Endometrial microvascular endothelial cells (primary cell): ENCODE data around the gene RGL3. TPM values are rescaled to one million over a fixed set of nuclear protein-coding genes. Genes with fewer than 3 reads are reported as not detected.
"Not testable (repeated sequence)": the region's sequence is repeated elsewhere in the genome, so short reads cannot be mapped to it uniquely, and the experiment has no call there.

Source experiments
- in situ Hi-C: cut with HindIII; loops from 2 replicates; pipeline ENCODE4 v1.10.0; 2017; ENCODE audit warnings: low sequenced_read_pairs, low pct_unique_long_range_greater_than_20kb; ENCODE audit errors: inconsistent ontology term
- total RNA-seq: library from RNA; depleted of rRNA; stranded (reverse); fragments of >200 nt; gene quantifications from one replicate; pipeline ENCODE4 v1.2.3, GENCODE V29; 2015; ENCODE audit errors: inconsistent ontology term

RGL3 gene
- total RNA-seq, 1 donor from 2014 or later = not detected

DNA sequence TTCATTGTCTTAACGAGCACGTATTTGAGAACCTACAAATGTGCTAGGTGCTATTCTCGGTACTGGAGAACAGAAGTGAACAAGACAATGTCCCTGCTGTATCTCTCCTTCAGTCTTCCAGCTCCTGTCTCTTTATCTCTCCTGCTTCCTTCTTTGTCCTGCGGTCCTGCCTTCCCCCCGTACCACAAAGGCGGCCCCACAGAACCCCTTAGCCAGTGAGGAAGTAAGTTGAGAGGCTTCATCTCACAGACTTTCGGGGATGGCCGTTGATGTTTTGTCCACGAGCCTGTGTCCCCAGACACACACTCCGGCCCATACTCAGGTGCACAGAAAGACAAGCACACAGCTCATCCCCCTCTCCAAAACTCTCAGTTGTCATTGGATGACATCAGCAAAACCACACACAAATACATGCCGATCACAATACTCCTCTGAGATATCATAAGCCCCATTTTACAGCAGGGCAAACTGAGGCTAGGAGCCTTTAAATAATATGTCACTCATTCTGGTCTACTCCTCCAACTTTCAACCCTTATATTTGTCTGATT lies 45.2 kb downstream of the RGL3 start:
- in situ Hi-C loops = no loop called here

DNA sequence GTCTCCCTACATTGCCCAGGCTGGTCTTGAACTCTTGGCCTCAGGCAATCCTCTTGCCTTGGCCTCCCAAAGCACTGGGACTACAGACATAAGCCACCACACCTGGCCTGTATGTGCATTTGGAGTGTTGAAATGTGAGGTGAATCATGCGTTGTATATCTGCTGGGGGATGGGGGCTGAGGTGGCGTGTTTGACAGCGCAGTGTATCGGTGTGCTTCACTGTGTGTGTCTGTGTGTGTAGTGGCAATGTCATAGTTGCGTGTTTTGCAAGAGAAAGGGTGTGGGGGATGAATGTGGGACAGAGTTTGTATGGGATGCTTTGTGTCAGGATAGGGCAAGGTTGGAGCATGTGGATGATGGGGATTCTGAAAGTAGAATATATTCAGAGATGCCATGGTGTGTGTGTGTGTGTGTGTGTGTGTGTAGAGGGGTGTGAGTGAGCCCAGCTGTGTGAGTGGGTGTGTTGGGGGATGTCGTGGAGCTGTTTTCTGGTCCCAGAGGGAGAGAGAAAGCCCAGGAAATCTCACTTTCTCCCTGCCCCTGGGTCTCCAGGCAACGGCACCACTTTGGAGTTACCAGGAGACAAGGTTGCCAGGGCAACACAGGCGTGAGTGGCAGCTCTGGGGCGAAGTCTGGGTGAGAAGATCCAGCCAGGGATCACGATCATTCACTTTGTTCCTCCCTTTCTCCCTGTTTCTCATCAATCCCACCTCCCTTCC lies 45.8 kb downstream of the RGL3 start:
- in situ Hi-C loops = no loop called here

DNA sequence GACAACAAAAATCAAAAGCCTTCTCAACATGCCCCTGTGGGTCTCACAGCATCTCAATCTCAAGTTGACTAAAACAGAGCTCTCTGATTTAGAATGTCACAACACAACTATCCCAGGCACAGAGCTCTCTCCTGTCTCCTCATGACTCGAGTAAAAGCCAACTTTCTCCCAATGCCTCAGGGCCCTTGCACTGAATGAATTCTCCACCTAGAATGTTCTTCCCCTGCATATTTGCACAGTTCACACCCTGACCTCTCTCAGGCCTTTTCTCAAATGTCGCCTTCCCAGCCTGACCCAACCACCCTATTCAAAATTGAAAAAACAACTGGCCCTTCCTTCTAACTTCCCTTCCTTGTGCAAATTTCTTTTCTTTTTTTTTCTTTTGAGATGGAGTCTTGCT lies 48.4 kb downstream of the RGL3 start:
- in situ Hi-C loops = no loop called here

DNA sequence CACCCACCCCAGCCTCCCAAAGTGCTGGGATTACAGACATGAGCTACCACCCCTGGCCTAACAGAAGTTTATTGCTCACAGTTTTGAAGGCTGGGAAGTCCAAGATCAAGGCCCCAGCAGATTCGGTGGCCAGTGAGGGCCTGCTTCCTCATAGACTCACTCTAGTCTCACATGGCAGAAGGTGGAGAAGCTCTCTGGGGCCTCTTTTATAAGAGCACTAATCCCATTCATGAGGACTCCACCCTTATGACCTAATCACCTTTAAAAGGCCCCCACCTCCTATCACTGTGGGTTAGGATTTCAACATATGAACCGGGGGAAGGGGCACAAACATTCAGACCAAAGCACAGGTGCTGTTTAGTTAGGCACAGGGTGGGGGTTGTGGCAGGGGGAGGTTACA lies 51.6 kb downstream of the RGL3 start:
- in situ Hi-C loops = no loop called here

DNA sequence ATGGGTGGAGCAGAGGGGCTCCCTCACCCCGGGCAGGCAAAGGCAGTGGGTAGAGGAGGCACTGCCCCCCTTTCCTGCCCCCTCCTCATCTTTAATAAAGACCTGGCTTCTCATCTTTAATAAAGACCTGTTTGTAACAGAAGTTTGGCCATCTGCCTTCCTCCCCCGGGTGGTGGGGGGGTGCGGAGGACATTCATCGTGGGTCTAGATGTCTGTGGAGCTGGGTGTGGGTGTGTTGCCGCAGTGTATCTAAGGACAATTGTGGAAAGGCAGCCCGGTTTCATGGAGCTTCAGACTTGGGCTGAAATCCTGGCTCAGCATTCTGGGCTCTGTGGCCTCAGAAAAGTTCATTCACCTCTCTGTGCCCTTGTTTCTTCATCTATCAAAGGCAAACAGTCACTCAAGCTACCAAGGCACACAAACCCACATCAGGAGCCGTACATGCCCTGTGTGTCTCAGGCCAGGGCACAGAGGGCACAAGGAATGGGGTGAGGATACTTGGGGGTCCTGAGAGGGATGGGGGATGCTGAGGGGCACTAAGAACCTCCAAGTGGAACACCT lies 53.5 kb downstream of the RGL3 start:
- in situ Hi-C loops = no loop called here

DNA sequence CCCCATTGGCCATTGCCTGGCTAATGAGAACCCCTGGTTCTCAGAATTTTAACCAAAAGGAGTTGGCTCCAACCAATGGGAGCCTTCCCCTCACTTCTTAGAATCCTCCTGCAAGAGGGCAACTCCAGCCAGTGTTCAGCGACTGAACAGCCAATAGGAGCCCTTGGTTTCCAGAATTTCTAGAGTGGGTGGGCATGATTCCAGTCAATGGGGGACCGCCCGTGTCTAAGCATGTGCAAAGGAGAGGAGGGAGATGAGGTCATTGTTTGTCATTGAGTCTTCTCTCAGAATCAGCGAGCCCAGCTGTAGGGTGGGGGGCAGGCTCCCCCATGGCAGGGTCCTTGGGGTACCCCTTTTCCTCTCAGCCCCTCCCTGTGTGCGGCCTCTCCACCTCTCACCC lies 54.2 kb downstream of the RGL3 start:
- in situ Hi-C loops = no loop called here

DNA sequence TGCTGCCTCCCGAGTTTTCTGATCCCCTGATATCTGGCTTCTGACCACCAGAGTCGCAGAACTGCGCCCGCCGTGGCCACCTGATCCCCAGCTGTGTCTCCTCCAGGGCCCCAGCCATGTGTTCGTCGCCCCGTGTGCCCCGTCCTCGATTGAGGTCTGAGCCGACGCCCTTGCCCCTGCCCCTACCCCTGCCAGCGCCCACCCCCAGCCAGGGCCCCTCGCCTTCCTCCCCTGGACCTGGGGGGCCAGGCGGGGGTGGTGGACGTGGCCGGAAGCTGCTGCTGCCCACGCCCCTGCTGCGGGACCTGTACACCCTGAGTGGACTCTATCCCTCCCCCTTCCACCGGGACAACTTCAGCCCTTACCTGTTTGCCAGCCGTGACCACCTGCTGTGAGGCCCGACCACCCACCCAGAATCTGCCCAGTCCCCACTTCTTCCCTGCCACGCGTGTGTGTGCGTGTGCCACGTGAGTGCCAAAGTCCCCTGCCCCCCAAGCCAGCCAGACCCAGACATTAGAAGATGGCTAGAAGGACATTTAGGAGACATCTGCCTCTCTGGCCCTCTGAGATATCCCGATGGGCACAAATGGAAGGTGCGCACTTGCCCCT lies 54.7 kb downstream of the RGL3 start:
- in situ Hi-C loops = no loop called here

DNA sequence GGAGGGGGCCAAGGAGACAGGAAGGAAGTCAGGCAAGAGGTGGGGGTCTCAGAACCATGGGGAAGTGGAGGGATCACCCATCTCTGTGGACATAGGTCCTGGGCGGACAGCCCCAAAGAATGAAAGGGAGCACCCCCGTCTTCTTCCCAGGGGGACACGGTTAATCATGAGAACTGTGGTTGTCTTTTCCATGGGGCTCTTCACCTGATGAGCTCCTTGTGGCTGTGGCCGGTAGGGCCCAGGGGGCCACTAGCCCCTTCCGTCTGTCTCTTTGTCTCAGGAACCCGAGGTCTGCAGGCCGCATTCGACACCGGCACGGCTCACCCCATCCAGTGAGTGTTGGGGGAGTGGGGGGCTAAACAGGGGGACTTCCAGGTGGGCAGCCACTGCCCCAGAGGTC lies 55.2 kb downstream of the RGL3 start:
- in situ Hi-C loops = no loop called here

DNA sequence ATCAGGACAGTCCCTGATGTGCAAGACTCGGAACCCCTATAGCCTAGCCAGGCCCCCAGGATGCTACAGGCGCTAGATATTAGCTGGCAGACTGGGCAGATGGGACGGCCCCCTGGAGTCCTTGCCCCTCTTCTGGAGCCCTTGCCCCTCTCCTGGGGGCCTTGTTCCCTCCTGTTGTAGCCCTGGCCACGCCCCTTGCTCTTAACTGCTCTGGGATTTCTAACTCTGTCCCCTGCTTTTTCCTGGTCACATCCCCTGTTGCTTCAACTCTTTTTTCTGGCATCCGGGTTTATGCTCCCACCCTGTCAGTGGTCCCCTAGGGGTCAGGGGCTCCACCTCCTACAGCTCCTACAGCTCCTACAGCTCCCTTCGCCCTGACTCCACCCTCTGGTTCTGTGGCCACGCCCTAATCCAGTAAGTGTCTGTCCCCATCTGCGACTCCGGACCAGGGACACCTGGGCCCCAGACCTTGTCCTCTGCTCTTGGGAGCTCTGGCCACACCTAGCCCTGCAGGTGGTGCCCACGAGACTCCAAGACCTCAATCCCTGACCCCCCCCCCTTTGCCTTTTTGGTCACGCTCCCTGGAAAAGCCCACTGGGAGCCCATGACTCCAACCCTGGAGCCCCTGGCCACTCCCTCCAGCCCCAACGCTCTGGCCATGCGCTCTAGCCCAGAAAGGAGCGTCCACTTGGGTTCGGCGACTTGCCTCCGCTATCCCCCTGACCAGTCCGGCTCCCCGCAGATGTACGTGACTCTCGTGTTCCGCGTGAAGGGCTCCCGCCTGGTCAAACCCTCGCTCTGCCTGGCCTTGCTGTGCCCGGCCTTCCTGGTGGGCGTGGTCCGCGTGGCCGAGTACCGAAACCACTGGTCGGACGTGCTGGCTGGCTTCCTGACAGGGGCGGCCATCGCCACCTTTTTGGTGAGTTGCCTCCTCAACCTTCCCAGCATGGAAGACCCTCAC lies 57.1 kb downstream of the RGL3 start:
- in situ Hi-C loops = no loop called here

DNA sequence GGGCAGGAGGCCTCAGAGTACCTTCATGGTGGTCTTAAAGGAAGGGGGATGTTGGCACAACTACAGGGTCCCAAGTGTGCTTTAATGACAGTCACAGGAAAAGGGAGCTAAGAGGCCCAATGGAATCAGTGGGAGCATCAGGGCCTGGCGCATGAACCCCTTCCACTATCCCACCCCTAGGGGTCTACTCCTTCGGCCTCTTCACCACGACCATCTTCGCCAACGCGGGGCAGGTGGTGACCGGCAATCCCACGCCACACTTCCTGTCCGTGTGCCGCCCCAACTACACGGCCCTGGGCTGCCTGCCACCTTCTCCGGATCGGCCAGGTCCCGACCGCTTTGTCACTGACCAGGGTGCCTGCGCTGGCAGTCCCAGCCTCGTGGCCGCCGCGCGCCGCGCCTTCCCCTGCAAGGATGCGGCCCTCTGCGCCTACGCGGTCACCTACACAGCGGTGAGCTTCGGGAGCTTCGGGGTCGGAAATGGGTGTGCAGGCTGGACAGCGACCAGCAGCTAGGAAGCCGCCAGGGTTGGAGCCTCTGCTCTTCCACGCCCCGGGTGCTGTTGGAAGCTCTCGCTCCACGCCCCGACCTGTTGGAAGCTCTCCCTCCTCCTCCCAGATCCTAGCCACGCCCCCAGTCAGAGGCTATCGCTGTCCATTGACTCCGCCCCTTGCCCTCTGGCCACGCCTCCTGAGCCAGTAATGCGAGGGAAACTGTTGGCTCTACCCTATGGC lies 57.9 kb downstream of the RGL3 start:
- in situ Hi-C loops = no loop called here

DNA sequence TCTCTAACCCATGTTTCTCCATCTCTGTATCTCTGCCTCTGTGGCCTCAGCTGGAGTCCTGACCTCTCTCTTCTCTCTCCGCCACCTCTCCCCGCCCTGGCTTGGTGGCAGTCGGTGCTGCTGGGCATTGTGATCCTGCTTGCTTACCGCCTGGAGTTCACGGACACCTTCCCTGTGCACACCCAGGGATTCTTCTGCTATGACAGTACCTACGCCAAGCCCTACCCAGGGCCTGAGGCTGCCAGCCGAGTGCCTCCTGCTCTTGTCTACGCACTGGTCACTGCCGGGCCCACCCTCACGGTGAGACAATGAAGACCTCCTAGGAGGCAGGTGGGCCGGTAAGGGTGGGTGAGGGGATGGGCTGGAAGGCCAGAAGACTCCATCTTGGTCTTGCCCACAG lies 59.7 kb downstream of the RGL3 start:
- in situ Hi-C loops = no loop called here

DNA sequence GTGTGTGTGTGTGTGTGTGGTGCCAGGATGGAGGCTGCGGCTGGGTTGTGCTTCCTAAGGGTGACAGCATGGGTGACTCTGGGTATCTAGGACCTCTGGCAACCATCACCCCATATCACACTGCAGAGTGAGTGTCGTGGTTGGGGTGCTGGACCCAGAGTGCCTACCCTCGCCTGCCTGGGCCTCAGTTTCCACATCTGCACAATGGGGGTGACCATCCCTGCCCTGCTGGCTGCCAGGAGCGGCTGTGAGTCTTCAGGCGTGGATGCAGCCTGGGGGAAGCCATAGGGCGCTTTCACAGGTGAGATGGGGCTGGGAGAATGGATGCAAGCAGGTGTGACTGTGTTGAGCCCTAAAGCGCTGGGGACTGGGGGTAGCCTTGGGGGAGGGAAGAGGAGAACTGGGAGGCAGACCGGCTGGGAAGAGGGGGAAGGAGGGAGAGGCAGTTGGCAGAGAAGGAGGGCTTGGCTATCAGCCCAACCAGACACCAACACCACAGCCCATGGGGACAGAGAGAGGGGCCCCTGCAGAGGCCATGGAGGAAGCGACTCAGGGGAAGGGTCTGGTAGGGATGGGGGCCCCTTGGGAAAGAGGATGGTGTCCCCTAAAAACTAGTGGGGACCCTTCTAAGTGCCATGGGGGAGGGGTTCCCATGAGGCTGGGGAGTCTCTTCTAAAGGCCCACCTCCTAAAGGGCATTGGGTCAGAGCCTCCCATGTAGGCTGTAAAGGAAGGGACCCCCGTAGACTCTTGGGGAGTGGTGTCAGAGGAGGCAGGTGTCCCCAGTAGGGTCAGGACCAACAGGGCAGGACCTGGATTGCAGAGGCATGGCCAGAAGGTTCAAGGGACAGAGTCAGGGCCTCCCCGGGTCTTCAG lies 62.2 kb downstream of the RGL3 start:
- in situ Hi-C loops = no loop called here

DNA sequence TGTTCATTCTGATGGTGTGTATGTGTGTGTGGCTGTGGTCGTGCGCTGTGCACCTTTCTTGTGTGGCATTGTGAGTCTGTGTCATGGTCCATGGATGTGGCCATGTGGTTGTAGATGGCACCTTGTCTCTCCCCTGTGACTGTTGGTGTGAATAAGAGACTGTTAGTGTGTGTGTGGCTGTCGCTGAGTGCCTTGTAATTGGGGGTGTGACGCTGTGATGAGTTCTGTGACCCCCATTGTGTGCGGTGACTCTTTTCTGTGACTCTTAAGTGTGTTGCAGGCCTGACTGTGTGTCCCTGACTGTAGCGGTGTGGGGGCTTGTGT lies 63.1 kb downstream of the RGL3 start:
- in situ Hi-C loops = no loop called here

DNA sequence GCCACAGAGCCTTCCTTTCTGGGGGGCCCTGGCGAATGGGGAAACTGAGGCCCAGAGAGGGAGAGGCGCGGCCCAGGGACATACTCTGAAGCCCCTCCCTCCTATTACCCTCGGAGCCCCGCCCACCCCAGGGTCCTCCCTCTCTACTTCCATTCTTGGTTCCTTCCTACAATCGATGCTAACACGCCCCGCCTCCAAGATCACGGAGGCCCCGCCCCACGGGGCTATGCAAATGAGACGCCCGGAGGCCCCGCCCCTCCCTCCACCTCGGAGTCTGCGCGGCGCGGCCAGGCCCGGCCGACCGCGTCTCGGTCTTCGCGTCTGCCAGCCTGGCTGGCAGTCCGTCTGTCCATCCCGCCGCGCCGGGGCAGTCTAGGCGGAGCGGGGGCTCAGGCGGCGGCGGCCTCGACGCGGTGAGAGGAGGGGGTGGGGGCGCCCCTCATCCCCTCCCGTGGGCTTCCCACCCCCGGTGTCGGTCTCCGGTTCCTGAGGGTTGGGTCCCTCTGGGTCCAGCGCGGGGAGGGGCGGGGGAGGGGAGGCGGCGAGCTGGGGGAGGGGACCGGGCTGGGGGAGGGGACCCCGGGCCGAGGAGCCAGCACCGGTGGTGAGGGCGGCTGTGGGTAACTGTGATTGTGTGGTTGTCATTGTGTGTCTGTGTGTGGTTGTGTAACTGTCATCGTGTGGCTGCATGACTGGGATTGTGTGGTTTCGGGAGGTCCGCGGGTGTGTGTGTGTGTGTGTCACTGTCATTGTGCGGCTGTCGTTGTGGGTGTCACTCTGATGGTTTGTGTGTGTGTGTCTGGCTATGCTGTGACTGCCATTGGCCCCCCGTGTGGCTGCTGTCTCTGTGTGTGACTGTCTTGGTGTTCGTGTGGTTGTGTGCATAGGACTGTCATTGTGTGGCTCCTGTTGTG lies 63.7 kb downstream of the RGL3 start, which contains the start of gene PLPPR2:
PLPPR2 (plus strand) TSS at position 273 of the 914 bp plus-strand sequence. CDS start 2,242 bp downstream, outside the sequence.
- in situ Hi-C loops = no loop called here

DNA sequence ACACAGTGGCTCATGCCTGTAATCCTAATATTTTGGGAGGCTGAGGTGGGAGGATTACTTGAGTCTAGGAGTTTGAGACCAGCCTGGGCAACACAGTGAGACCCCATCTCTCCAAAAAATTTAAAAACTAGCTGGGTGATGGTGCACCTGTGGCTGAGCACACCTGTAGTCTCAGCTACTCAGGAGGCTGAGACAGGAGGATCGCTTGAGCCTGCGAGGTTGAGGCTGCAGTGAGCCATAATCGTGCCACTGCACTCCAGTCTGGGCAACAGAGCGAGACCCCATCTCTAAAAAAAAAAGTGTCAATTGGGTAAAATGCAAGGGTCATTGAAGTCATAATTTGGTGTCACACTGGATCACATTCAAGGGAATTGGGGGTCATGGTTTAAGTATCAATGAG lies 65.0 kb downstream of the RGL3 start:
- in situ Hi-C loops = not testable (repeated sequence)

DNA sequence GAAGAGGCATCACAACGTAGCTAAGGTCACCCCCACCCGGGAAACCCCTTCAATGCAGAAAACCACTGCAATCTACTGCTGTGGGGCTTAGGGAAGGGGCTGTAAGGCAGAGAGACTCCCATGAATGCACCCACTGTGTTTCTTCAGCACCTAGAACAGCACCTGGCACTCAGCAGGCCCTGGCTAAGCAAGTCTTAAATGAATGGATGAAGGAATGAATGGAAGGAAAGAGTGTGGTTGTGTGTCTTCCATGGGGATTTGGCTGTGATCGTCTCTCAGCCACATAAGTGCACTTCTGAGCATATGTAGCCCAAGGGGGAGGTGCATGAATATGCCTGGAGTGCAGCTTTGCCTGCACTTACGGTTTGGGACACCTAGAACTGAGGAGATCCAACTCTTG lies 69.9 kb downstream of the RGL3 start:
- in situ Hi-C loops = no loop called here

DNA sequence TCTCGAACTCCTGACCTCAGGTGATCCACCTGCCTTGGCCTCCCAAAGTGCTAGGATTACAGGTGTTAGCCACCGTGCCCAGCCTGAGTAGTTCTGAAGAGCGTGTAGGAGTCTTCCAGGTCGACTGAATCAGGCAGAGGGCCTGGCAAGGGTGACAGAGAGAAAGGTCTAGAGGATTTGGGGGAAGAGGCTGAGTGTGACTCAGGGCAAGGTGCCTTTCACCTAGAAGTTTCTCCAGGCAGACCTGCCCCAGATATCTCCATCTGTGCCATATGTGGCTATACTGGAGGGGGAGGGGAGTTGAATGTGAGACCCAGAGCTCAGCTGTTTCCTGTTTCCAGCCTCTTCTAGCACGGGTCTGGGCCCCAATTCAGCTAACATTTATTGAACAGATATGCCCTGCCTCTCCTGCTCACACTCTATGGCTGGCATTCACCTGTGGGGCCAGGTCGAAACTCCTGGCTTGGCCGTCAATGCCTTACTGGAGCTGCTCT lies 71.5 kb downstream of the RGL3 start:
- in situ Hi-C loops = no loop called here
